ENCODE data around the gene RPRD1B. TPM values are rescaled to one million over a fixed set of nuclear protein-coding genes. Genes with fewer than 3 reads are reported as not detected.
"Not testable (repeated sequence)": the region's sequence is repeated elsewhere in the genome, so short reads cannot be mapped to it uniquely, and the experiment has no call there.

The RPRD1B gene
- total RNA-seq, 1 donor from 2014 or later: 39.4 TPM

GRCh38 chr20:38091441-38092216 is 58.1 kb downstream of the RPRD1B start:
- Mint-ChIP-seq H3K4me3 (ENCODE audit: low read depth) (no peak overlapping the region), H3K4me1 (ENCODE audit: low read depth) (peaks cover 31% of the 10 kb centered on the region), H3K27me3 (ENCODE audit: low read depth) (no peaks in the 10 kb centered on the region), H3K9me3 (no peaks in the 10 kb centered on the region), H3K36me3 (ENCODE audit: low read depth) (peaks cover 58% of the 10 kb centered on the region), H3K27ac (no peak overlapping the region)
- no peak for DNase-seq (ENCODE audit: low spot score)
- intact Hi-C loops (cut with micrococcal nuclease): no loop called here

- peaks cover 31% of the 10 kb centered on the region for H3K4me1 Mint-ChIP-seq (ENCODE audit: low read depth)
- H3K9me3 Mint-ChIP-seq: no peaks in the 10 kb centered on the region
- H3K36me3 Mint-ChIP-seq (ENCODE audit: low read depth): peaks cover 50% of the 10 kb centered on the region
- intact Hi-C loops (cut with micrococcal nuclease): no loop called here
- H3K27me3 Mint-ChIP-seq (ENCODE audit: low read depth): no peaks in the 10 kb centered on the region
- DNase-seq (ENCODE audit: low spot score): no peak
- H3K27ac Mint-ChIP-seq: no peak overlapping the region
- H3K4me3 Mint-ChIP-seq (ENCODE audit: low read depth): no peak overlapping the region
Measured at GRCh38 chr20:38092260-38092857, 58.8 kb downstream of the RPRD1B start.

GRCh38 chr20:38092915-38093314 is 59.4 kb downstream of the RPRD1B start:
- intact Hi-C loops (cut with micrococcal nuclease): no loop called here
- H3K36me3 Mint-ChIP-seq (ENCODE audit: low read depth): peaks cover 49% of the 10 kb centered on the region
- H3K9me3 Mint-ChIP-seq: no peaks in the 10 kb centered on the region
- no peak overlapping the region for H3K4me3 Mint-ChIP-seq (ENCODE audit: low read depth)
- H3K27ac Mint-ChIP-seq: no peak overlapping the region
- no peaks in the 10 kb centered on the region for H3K27me3 Mint-ChIP-seq (ENCODE audit: low read depth)
- peaks cover 31% of the 10 kb centered on the region for H3K4me1 Mint-ChIP-seq (ENCODE audit: low read depth)
- no peak for DNase-seq (ENCODE audit: low spot score)

GRCh38 chr20:38093641-38094077 is 60.1 kb downstream of the RPRD1B start:
- Mint-ChIP-seq H3K27me3 (ENCODE audit: low read depth) (no peaks in the 10 kb centered on the region), H3K4me3 (ENCODE audit: low read depth) (no peak overlapping the region), H3K36me3 (ENCODE audit: low read depth) (peaks cover 42% of the 10 kb centered on the region), H3K27ac (no peak overlapping the region), H3K4me1 (ENCODE audit: low read depth) (peaks cover 31% of the 10 kb centered on the region), H3K9me3 (no peaks in the 10 kb centered on the region)
- DNase-seq (ENCODE audit: low spot score): no peak
- intact Hi-C loops (cut with micrococcal nuclease): no loop called here

GRCh38 chr20:38094373-38094891 is 60.9 kb downstream of the RPRD1B start:
- H3K4me3 Mint-ChIP-seq (ENCODE audit: low read depth): no peak overlapping the region
- peak overlapping the region; percentile 10 for H3K27ac Mint-ChIP-seq
- intact Hi-C loops (cut with micrococcal nuclease): no loop called here

GRCh38 chr20:38095017-38095686 is 61.6 kb downstream of the RPRD1B start:
- intact Hi-C loops (cut with micrococcal nuclease): no loop called here
- peaks cover 31% of the 10 kb centered on the region for H3K4me1 Mint-ChIP-seq (ENCODE audit: low read depth)
- no peaks in the 10 kb centered on the region for H3K9me3 Mint-ChIP-seq
- no peak overlapping the region for H3K4me3 Mint-ChIP-seq (ENCODE audit: low read depth)
- DNase-seq (ENCODE audit: low spot score): no peak
- H3K27ac Mint-ChIP-seq: no peak overlapping the region
- H3K27me3 Mint-ChIP-seq (ENCODE audit: low read depth): peaks cover 4% of the 10 kb centered on the region
- H3K36me3 Mint-ChIP-seq (ENCODE audit: low read depth): peaks cover 31% of the 10 kb centered on the region

More at GRCh38 chr20:38094373-38094891, 60.9 kb downstream of the RPRD1B start:
- Mint-ChIP-seq H3K27me3 (ENCODE audit: low read depth) (no peaks in the 10 kb centered on the region), H3K36me3 (ENCODE audit: low read depth) (peaks cover 39% of the 10 kb centered on the region), H3K9me3 (no peaks in the 10 kb centered on the region), H3K4me1 (ENCODE audit: low read depth) (peaks cover 31% of the 10 kb centered on the region)
- no peak for DNase-seq (ENCODE audit: low spot score)

- Mint-ChIP-seq H3K27me3 (ENCODE audit: low read depth) (peaks cover 16% of the 10 kb centered on the region), H3K4me3 (ENCODE audit: low read depth) (no peak overlapping the region), H3K27ac (no peak overlapping the region), H3K9me3 (peaks cover 4% of the 10 kb centered on the region), H3K36me3 (ENCODE audit: low read depth) (no peaks in the 10 kb centered on the region), H3K4me1 (ENCODE audit: low read depth) (peaks cover 12% of the 10 kb centered on the region)
- intact Hi-C loops (cut with micrococcal nuclease): no loop called here
- DNase-seq (ENCODE audit: low spot score): no peak
Measured at GRCh38 chr20:38098952-38099351, 65.4 kb downstream of the RPRD1B start.

GRCh38 chr20:38102206-38102605 is 68.7 kb downstream of the RPRD1B start:
- H3K4me1 Mint-ChIP-seq (ENCODE audit: low read depth); H3K4me3 Mint-ChIP-seq (ENCODE audit: low read depth); intact Hi-C loops (cut with micrococcal nuclease); H3K27ac Mint-ChIP-seq; H3K36me3 Mint-ChIP-seq (ENCODE audit: low read depth); H3K9me3 Mint-ChIP-seq; DNase-seq (ENCODE audit: low spot score): not testable (repeated sequence)
- H3K27me3 Mint-ChIP-seq (ENCODE audit: low read depth): peaks cover 16% of the 10 kb centered on the region

- no peak overlapping the region for H3K27ac Mint-ChIP-seq
- no peaks in the 10 kb centered on the region for H3K4me1 Mint-ChIP-seq (ENCODE audit: low read depth)
- peaks cover 16% of the 10 kb centered on the region for H3K27me3 Mint-ChIP-seq (ENCODE audit: low read depth)
- H3K9me3 Mint-ChIP-seq: peaks cover 4% of the 10 kb centered on the region
- no peaks in the 10 kb centered on the region for H3K36me3 Mint-ChIP-seq (ENCODE audit: low read depth)
- no peak overlapping the region for H3K4me3 Mint-ChIP-seq (ENCODE audit: low read depth)
- no peak for DNase-seq (ENCODE audit: low spot score)
- intact Hi-C loops (cut with micrococcal nuclease): no loop called here
Measured at GRCh38 chr20:38104285-38104684, 70.7 kb downstream of the RPRD1B start.

- Mint-ChIP-seq H3K9me3 (no peaks in the 10 kb centered on the region), H3K27ac (no peak overlapping the region), H3K4me1 (ENCODE audit: low read depth) (no peaks in the 10 kb centered on the region), H3K27me3 (ENCODE audit: low read depth) (peaks cover 3% of the 10 kb centered on the region), H3K4me3 (ENCODE audit: low read depth) (no peak overlapping the region), H3K36me3 (ENCODE audit: low read depth) (no peaks in the 10 kb centered on the region)
- intact Hi-C loops (cut with micrococcal nuclease): no loop called here
- DNase-seq (ENCODE audit: low spot score): no peak
Measured at GRCh38 chr20:38106461-38106860, 72.9 kb downstream of the RPRD1B start.

- DNase-seq (ENCODE audit: low spot score); H3K4me3 Mint-ChIP-seq (ENCODE audit: low read depth); H3K36me3 Mint-ChIP-seq (ENCODE audit: low read depth); intact Hi-C loops (cut with micrococcal nuclease); H3K4me1 Mint-ChIP-seq (ENCODE audit: low read depth); H3K27ac Mint-ChIP-seq; H3K9me3 Mint-ChIP-seq; H3K27me3 Mint-ChIP-seq (ENCODE audit: low read depth): not testable (repeated sequence)
Measured at GRCh38 chr20:38107386-38107785, 73.8 kb downstream of the RPRD1B start.

- H3K27ac Mint-ChIP-seq; H3K36me3 Mint-ChIP-seq (ENCODE audit: low read depth); H3K4me3 Mint-ChIP-seq (ENCODE audit: low read depth); H3K9me3 Mint-ChIP-seq; DNase-seq (ENCODE audit: low spot score); H3K4me1 Mint-ChIP-seq (ENCODE audit: low read depth); H3K27me3 Mint-ChIP-seq (ENCODE audit: low read depth); intact Hi-C loops (cut with micrococcal nuclease): not testable (repeated sequence)
Measured at GRCh38 chr20:38107916-38108315, 74.4 kb downstream of the RPRD1B start.

Measured in activated T-helper 2 cell treated with anti-CD3 and anti-CD28 coated beads, Interferon-gamma antibody, Interleukin-2, Interleukin-4, amounts not matched to agents 10 μg/mL and 5 μg/mL and 100 μg/mL, durations not matched to agents 14 hours and 24 hours and 36 hours (primary cell).